Stimulated activated effector memory CD8-positive, alpha-beta T cell treated with anti-CD3 and anti-CD28 coated beads, Interleukin-12 subunit alpha, Interleukin-12 subunit beta, amount 100 ng/mL, for 72 hours (primary cell): ENCODE measurements around the gene SMARCD3.
A peak's percentile ranks its signal among the peaks of the same experiment; 100 is the strongest.

Experiments
- ATAC-seq: fragments of 150-1000 bp; cut with Tn5 transposase; 2 replicates; pipeline ENCODE4 v1.10.0; 2021
- DNase-seq, 2 donors: peaks; one replicate each; pipeline ENCODE4 v3.0.0; 2021 to 2022; ENCODE audit warnings: low spot score in 2 of 2
- H3K27ac Mint-ChIP-seq: one replicate; pipeline ENCODE4 v1.8.0; 2022; ENCODE audit warnings: mild to moderate bottlenecking, mixed read lengths
- H3K36me3 Mint-ChIP-seq: one replicate; pipeline ENCODE4 v1.8.0; 2022; ENCODE audit warnings: mild to moderate bottlenecking, mixed read lengths
- H3K4me1 Mint-ChIP-seq: one replicate; pipeline ENCODE4 v1.8.0; 2022; ENCODE audit warnings: mixed read lengths
- H3K4me3 Mint-ChIP-seq: one replicate; pipeline ENCODE4 v1.8.0; 2022; ENCODE audit warnings: mild to moderate bottlenecking, mixed read lengths
- H3K9me3 Mint-ChIP-seq: one replicate; pipeline ENCODE4 v1.8.0; 2022; ENCODE audit warnings: mixed read lengths

The SMARCD3 gene

GRCh38 chr7:151248346-151249033 lies at the start of gene SMARCD3:
Gene SMARCD3, minus strand, starts transcription at chr7:151248694. Its CDS starts 132 bp downstream, at chr7:151248562.
- Mint-ChIP-seq H3K9me3 (no peaks in the 10 kb centered on the region), H3K4me1 (peaks cover 69% of the 10 kb centered on the region), H3K36me3 (peaks cover 7% of the 10 kb centered on the region), H3K27ac (peak within 1 kb of the TSS; percentile 61), H3K4me3 (peak within 1 kb of the TSS; percentile 83)
- DNase-seq, result peak in 1 of 2 donors; percentile 22
- peak; percentile 29 for ATAC-seq

- no peak overlapping the region for H3K27ac Mint-ChIP-seq
- peaks cover 6% of the 10 kb centered on the region for H3K9me3 Mint-ChIP-seq
- no peaks in the 10 kb centered on the region for H3K36me3 Mint-ChIP-seq
- DNase-seq, result no peak
- no peak overlapping the region for H3K4me3 Mint-ChIP-seq
- no peak for ATAC-seq
- H3K4me1 Mint-ChIP-seq, result no peaks in the 10 kb centered on the region
Measured at GRCh38 chr7:151296202-151296992, 47.9 kb upstream of the SMARCD3 start.

- no peak overlapping the region for H3K27ac Mint-ChIP-seq
- H3K9me3 Mint-ChIP-seq, result peaks cover 6% of the 10 kb centered on the region
- DNase-seq, result no peak
- H3K36me3 Mint-ChIP-seq, result no peaks in the 10 kb centered on the region
- no peaks in the 10 kb centered on the region for H3K4me1 Mint-ChIP-seq
- no peak for ATAC-seq
- H3K4me3 Mint-ChIP-seq, result no peak overlapping the region
Measured at GRCh38 chr7:151292850-151293249, 44.4 kb upstream of the SMARCD3 start.

GRCh38 chr7:151291206-151291605 lies 42.7 kb upstream of the SMARCD3 start:
- no peaks in the 10 kb centered on the region for H3K36me3 Mint-ChIP-seq
- ATAC-seq, result no peak

GRCh38 chr7:151290355-151290760 lies 41.9 kb upstream of the SMARCD3 start:
- H3K4me1 Mint-ChIP-seq, result no peaks in the 10 kb centered on the region
- no peak overlapping the region for H3K27ac Mint-ChIP-seq
- no peak for DNase-seq
- H3K4me3 Mint-ChIP-seq, result no peak overlapping the region
- H3K36me3 Mint-ChIP-seq, result no peaks in the 10 kb centered on the region
- H3K9me3 Mint-ChIP-seq, result no peaks in the 10 kb centered on the region
- no peak for ATAC-seq

More at GRCh38 chr7:151291206-151291605, 42.7 kb upstream of the SMARCD3 start:
- H3K9me3 Mint-ChIP-seq, result peaks cover 2% of the 10 kb centered on the region
- no peak for DNase-seq
- H3K4me3 Mint-ChIP-seq, result no peak overlapping the region
- H3K27ac Mint-ChIP-seq, result no peak overlapping the region
- no peaks in the 10 kb centered on the region for H3K4me1 Mint-ChIP-seq

GRCh38 chr7:151289891-151290290 lies 41.4 kb upstream of the SMARCD3 start:
- DNase-seq (no peak), ATAC-seq (no peak)
- no peak overlapping the region for H3K27ac Mint-ChIP-seq
- H3K9me3 Mint-ChIP-seq, result no peaks in the 10 kb centered on the region
- no peak overlapping the region for H3K4me3 Mint-ChIP-seq
- H3K36me3 Mint-ChIP-seq, result no peaks in the 10 kb centered on the region
- no peaks in the 10 kb centered on the region for H3K4me1 Mint-ChIP-seq

- H3K27ac Mint-ChIP-seq, result no peak overlapping the region
- H3K36me3 Mint-ChIP-seq, result no peaks in the 10 kb centered on the region
- peak; percentile 74 for ATAC-seq
- no peaks in the 10 kb centered on the region for H3K4me1 Mint-ChIP-seq
- H3K4me3 Mint-ChIP-seq, result no peak overlapping the region
- DNase-seq, result no peak
- no peaks in the 10 kb centered on the region for H3K9me3 Mint-ChIP-seq
Measured at GRCh38 chr7:151286148-151286547, 37.7 kb upstream of the SMARCD3 start.

- Mint-ChIP-seq H3K27ac (no peak overlapping the region), H3K4me3 (no peak overlapping the region), H3K4me1 (no peaks in the 10 kb centered on the region), H3K36me3 (no peaks in the 10 kb centered on the region), H3K9me3 (no peaks in the 10 kb centered on the region)
- DNase-seq (no peak), ATAC-seq (no peak)
Measured at GRCh38 chr7:151283302-151283701, 34.8 kb upstream of the SMARCD3 start.

- H3K4me1 Mint-ChIP-seq, result peaks cover 7% of the 10 kb centered on the region
Measured at GRCh38 chr7:151282111-151282510, 33.6 kb upstream of the SMARCD3 start.

GRCh38 chr7:151281686-151282085 lies 33.2 kb upstream of the SMARCD3 start:
- Mint-ChIP-seq H3K36me3 (no peaks in the 10 kb centered on the region), H3K27ac (no peak overlapping the region), H3K4me3 (no peak overlapping the region), H3K9me3 (no peaks in the 10 kb centered on the region), H3K4me1 (peaks cover 7% of the 10 kb centered on the region)
- ATAC-seq (no peak), DNase-seq (no peak)

More at GRCh38 chr7:151282111-151282510, 33.6 kb upstream of the SMARCD3 start:
- ATAC-seq (no peak), DNase-seq (no peak)
- no peak overlapping the region for H3K4me3 Mint-ChIP-seq
- H3K36me3 Mint-ChIP-seq, result no peaks in the 10 kb centered on the region
- no peak overlapping the region for H3K27ac Mint-ChIP-seq
- no peaks in the 10 kb centered on the region for H3K9me3 Mint-ChIP-seq

GRCh38 chr7:151280388-151281019 lies 32.0 kb upstream of the SMARCD3 start:
- DNase-seq, result no peak
- H3K27ac Mint-ChIP-seq, result no peak overlapping the region
- peaks cover 5% of the 10 kb centered on the region for H3K36me3 Mint-ChIP-seq
- H3K9me3 Mint-ChIP-seq, result no peaks in the 10 kb centered on the region
- no peak overlapping the region for H3K4me3 Mint-ChIP-seq
- no peak for ATAC-seq
- peaks cover 18% of the 10 kb centered on the region for H3K4me1 Mint-ChIP-seq

GRCh38 chr7:151279868-151280267 lies 31.4 kb upstream of the SMARCD3 start:
- H3K36me3 Mint-ChIP-seq, result peaks cover 5% of the 10 kb centered on the region
- H3K27ac Mint-ChIP-seq, result no peak overlapping the region
- H3K9me3 Mint-ChIP-seq, result no peaks in the 10 kb centered on the region
- ATAC-seq (no peak), DNase-seq (no peak)
- no peak overlapping the region for H3K4me3 Mint-ChIP-seq
- H3K4me1 Mint-ChIP-seq, result peaks cover 23% of the 10 kb centered on the region

- Mint-ChIP-seq H3K9me3 (no peaks in the 10 kb centered on the region), H3K4me1 (peaks cover 32% of the 10 kb centered on the region), H3K27ac (no peak overlapping the region), H3K36me3 (peaks cover 5% of the 10 kb centered on the region), H3K4me3 (no peak overlapping the region)
- ATAC-seq, result no peak
- no peak for DNase-seq
Measured at GRCh38 chr7:151278949-151279348, 30.5 kb upstream of the SMARCD3 start.

GRCh38 chr7:151277631-151278030 lies 29.1 kb upstream of the SMARCD3 start:
- Mint-ChIP-seq H3K36me3 (peaks cover 5% of the 10 kb centered on the region), H3K27ac (peak overlapping the region; percentile 83), H3K4me3 (peak overlapping the region; percentile 70), H3K9me3 (no peaks in the 10 kb centered on the region), H3K4me1 (peaks cover 32% of the 10 kb centered on the region)
- ATAC-seq (no peak), DNase-seq (no peak)

- Mint-ChIP-seq H3K4me1 (peaks cover 39% of the 10 kb centered on the region), H3K9me3 (no peaks in the 10 kb centered on the region), H3K4me3 (peak overlapping the region; percentile 70), H3K27ac (peak overlapping the region; percentile 83), H3K36me3 (peaks cover 5% of the 10 kb centered on the region)
- ATAC-seq (peak; percentile 83), DNase-seq (peak; percentile 29 to 73)
Measured at GRCh38 chr7:151276666-151277590, 28.4 kb upstream of the SMARCD3 start.
